HG03575 (cell line): ENCODE measurements around the gene PIGU.
"Not testable (repeated sequence)": the region's sequence is repeated elsewhere in the genome, so short reads cannot be mapped to it uniquely, and the experiment has no call there.

ENCODE experiments used
- ATAC-seq: cut with Tn5 transposase; IDR thresholded peaks from one replicate; pipeline ENCODE4 v1.9.1; 2021; ENCODE audit not compliant: unreplicated experiment, insufficient number of reproducible peaks, low FRiP score; ENCODE audit errors: extremely low read depth

The PIGU gene

DNA sequence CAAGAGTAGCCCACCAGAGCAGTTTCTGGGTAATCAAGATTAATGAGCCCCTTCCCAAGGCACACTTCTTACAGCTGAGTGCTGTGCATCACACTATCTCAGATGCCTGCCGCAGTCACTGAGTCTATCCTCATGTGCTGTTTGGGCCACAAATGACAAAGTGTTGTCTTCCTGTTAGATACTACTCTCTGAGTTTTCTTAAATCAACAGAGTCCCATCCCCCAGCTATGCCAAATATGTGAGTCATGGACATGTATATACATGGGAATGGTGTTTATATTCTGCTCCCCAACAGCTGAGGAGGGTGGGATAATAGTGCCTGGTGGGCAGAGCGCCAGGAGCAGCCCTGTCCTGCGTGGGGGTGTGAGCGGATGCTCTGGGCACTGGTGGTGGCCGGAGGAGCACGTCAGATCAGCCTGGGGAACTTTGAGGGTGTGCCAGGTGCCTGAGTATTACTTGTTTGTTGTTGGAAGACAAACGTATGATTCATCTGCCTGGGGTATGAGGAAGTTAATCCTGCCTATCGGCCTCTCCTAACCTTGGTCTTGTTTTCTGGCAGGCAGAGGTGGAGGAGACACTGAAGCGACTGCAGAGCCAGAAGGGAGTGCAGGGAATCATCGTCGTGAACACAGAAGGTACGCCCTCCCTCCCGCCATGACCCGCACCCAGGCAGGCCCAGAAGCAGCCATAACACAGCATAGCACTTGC is 151.0 kb downstream of the PIGU start:
- no peak for ATAC-seq

DNA sequence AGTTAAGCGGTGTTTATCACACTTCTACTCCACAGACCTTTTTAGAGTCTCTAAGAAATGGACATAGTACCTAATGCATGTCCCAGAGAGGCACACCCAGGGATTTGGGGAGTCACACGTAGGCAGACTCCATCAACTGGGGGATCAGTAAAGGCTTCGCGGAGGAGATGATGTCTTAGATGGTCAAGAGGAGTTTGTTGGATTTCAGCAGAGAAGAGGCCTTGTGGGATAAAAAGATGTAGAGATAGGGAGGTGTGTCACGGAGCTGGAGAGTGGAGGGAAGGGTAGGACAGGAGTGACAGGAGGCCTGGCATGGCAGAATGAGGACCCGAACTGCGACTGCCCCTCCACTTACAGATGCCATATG is 151.6 kb downstream of the PIGU start:
- ATAC-seq: no peak

DNA sequence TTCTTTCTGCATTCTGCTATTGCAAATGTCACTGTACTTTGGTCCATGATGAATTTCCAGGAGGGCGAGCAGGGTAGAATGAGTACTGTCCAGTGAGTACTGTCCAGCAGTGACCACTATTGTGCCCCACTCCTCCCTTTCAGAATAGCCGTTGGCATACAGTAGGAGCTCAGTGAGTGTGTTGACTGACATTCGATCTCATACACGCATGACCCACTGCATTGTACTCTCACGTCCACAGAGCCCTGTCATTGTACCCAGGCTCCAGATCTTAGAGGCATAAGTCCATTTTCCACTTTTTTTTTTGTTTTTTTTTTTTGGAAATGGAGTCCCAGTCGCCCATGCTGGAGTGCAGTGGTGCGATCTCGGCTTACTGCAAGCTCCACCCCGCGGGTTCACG is 152.5 kb downstream of the PIGU start:
- no peak for ATAC-seq

DNA sequence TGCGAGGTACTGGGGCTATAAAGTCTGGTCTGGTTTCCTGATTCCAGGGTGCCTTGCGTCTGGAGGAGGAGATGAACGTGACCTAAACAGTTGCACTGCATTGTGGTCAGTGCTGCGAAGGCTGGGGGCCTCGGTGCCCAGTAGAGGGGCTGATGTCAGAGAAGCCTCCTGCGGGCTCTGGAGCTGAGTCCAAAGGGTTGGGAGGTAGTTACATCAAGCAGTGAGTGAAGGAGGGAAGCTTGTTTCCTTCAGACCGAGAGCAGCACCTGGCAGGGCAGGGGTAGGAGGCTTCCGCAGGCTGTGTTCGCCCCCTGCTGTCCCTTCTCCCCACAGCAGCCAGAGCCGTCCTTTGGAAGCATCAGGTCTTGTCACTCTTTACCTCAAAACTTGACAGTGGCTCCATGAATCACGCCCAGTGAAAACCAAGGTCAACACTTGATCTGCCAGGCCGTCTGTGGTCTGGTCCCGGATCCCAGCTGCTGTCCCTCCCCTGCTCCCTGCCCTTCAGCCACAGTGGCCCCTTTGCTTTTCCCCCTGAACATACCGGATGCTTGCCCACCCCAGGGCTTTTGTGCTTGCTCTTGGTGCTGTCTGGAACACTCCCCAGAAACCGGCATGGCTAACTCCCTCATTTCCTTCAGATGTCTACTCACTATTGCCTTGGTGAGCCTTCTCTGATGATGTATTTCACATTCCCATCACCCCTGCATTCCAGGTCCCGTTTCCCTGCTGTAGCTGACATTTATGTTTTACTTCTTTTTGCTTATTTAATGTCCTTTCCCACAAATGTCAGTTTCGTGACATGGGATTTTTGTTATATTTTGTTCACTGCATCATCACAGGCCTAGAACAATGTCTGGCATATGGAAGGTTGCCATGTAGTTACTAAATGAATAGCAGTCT is 153.7 kb downstream of the PIGU start:
- no peak for ATAC-seq

DNA sequence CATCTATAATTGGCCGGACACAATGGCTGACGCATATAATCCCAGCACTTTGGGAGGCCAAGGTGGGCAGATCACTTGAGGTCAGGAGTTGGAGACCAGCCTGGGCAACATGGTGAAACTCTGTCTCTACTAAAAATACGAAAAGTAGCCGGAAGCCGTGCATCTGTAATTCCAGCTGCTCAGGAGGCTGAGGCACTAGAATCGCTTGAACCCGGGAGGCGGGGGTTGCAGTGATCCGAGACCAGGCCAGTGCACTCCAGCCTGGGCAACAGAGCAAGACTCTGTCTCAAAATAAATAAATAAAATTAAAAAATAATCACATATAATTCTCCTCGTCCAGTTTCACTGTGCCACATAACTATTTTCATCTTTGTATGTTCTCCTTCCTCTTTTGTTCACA is 157.1 kb downstream of the PIGU start:
- ATAC-seq: not testable (repeated sequence)

DNA sequence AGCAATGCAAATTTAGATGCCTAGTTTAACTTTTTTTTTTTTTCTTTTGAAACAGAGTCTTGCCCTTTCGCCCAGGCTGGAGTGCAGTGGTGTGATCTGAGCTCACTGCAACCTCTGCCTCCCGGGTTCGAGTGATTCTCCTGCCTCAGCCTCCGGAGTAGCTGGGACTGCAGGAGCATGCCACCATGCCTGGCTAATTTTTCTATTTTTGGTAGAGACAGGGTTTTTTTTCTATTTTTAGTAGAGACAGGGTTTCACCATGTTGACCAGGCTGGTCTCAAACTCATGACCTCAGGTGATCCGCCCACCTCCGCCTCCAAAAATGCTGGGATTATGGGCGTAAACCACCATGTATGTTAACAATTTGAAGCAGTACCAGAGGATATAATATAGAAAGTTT is 158.0 kb downstream of the PIGU start:
- not testable (repeated sequence) for ATAC-seq

DNA sequence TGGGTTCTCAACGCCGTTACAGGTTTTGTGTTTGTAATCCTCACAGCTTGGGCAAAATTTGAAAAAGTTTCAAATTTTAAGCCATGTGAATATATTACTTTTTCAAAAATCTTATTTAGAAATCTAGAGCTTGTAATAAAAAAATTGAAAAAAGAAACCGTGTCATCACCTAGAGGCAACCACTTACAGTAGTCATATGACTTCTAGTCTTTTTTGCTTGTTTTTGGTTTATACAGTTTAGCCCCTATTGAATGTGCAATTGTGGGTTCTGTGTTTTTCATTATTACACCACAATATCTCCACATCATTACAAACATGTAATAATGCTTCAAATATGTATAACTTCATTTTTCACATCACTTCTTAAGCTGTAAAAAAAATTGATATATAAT is 159.8 kb downstream of the PIGU start:
- ATAC-seq: no peak

DNA sequence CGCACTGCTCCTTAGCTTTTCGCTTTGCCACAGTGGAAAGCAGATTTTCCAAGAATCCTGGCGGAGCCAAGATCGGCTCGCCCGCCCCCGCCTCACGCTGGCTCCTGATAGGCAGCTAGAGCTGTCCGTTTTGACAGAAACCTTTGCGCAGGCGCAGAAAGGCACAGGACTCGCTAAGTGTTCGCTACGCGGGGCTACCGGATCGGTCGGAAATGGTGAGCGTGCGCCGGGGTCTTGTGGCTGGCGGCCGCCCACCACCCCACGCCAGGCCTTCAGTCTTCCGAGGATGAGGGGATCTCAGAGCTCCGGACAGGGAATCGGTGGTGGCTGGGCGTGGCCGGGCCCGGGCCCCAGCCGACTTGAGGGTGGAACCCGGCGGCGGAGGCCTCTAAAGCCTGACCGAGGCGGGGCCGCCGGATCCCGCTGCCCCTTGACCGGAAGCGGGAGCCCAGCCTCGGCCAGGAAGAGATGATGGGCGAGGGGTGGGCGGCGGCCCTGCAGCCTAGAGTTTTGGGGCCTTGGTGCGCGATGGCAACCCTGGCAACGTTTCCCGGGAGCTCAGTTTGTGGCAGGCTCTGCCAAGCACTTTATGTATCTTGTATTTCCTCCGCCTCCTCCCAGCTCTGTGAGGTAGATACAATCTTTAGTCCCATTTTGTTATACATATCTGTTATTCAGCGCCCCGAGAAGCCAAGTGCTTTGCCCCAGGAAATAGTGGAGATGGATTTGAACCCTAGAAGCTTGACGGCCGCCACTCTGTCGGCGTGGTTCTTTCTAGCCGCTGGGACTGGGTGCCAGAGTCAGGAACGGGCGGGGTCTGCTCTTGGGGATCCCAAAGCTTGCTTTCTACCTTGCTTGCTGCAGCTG is 160.4 kb downstream of the PIGU start, which contains the start of gene DYNLRB1:
DYNLRB1 (plus strand) TSS at position 176 of the 867 bp plus-strand sequence; CDS start at position 213, 37 bp downstream.
- no peak for ATAC-seq

DNA sequence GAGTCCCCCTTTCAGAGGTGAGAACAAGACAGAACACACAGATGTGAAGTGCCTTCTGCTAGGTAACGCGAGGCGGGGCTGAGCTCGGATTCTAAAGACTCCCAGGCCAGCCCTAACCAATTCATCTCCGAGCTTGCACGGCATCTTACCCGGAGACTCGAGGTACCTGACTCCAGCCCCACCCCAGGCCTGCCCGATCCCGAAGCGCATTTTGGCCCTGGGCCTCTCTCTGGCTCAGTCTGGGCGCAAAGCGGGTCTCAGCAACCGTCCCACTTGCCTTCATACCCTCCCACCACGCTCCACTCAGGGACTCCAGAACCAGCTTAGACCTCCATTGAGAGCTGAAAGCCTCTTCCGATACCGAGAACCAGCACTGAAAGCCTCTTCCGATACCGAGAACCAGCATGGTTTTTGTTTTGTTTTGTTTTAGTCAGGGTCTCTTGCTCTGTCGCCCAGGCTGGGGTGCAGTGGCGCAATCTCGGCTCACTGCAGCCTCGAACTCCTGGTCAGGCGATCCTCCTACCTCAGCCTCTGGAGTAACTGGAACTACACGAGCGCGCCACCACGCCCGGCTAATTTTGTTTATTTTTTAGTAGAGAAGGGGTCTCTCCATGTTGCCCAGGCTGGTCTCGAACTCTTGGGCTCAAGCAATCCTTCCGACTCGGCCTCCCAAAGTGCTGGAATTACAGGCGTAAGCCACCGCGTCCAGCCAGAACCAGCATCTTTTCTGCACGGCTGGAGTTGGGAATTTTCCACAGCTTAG is 161.2 kb downstream of the PIGU start:
- no peak for ATAC-seq

DNA sequence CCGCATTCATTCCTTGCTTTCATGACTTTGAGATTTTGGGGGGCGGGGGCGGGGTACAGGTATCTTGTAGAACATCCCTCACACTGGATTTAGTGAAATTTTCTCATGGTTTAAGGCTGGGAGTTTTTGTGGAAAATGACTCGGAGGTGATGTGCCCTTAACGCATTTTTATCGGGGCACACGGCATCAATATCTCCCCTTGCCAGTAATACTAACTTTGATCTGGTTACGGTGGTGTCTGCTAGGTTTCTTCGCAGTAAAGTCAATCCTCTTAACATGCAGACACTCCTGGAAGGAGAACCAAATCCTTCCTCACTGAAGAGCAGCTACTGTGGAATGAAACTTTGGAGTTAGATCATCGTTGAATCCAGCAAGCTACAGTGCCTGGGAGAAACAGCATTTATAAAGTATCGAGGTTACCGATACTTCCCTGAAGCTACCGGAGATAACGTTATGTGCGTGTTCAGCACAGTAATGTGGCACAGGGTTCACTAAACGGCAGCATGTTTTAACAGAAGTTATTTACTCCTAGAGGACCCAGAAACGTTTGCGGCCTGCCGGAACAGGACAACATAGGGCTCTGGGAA is 161.9 kb downstream of the PIGU start:
- ATAC-seq: no peak

DNA sequence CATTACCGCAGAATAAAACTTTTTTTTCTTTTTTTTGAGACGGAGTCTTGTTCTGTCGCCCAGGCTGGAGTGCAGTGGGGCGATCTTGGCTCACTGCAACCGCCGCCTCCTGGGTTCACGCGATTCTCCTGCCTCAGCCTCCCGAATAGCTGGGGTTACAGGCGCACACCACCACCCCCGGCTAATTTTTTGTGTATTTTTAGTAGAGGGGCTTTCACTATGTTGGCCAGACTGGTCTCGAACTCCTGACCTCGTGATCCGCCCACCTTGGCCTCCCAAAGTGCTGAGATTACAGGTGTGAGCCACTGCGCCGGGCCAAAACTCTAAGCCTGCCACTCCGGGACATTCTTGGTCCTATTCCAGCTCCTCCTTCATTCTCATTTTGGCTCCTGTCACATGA is 162.9 kb downstream of the PIGU start:
- not testable (repeated sequence) for ATAC-seq

DNA sequence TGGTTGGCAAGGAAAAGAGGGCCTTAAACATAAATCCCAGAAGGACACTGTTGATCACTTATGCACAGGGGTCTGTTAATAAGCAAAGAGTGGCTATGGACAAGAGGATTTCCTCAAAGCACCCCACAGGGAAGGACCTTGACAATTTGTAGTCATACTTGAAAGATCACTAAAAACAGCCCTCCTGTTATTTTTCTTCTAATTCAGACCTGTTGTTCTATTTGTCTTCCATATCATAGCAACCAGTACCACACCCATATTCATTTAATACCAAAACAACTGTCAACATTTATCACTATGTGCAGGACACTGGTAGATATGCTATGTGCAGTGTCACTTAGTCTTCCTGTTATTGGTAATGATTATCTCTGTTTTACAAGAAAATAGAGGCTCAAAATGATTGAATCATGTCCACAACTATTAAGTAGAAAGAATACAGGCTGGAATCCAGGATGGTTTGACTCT is 163.9 kb downstream of the PIGU start:
- ATAC-seq: no peak

DNA sequence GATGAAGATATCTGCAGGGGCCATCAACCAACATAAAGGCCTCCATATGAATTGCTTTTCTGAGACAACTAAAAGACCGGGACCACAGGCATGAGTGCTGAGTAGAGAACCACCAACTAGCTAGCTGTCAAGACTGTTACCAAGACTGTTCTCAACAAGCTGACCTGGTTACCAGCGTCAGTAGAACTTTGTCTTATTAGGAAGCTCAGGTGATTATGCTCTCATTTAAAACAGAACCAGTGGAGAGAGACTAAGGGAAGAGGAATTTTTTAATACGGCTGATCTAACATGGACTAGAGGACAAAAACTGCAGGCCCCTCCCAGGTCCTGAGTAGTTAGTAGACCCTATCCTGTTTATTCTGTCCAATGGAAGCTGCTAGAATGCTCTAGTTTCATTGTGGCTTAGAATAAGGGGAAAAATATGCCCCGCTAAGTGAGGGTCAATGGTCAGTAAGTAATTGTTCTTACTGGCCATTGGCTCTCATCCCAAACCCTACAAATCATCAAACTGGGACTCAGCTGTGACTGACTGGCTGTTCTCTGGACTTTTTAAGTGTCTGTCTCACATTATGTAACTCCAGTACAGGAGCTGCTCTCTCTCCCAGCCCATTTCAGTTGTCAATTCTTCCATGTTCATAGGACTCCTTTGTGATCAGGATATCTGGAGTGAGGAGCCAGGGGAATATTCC is 164.5 kb downstream of the PIGU start:
- ATAC-seq: no peak

DNA sequence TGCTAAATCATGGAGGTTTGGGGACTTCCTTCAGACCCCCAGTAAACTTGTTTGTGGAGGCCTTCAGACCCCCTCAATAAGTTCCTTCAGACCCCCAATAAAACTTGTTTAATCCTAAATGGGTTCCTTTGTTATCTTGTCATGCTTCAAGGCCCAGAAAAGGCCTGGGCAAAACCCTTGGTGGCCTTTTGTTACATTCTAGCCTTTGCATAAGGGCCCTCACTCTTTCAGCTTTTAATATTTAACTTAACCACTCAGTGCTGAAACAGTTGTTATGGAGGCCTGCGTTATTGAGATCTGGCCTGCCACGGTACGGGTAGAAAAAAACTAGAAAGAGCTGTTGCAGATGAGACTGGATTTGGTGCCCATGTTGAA is 165.0 kb downstream of the PIGU start:
- no peak for ATAC-seq

DNA sequence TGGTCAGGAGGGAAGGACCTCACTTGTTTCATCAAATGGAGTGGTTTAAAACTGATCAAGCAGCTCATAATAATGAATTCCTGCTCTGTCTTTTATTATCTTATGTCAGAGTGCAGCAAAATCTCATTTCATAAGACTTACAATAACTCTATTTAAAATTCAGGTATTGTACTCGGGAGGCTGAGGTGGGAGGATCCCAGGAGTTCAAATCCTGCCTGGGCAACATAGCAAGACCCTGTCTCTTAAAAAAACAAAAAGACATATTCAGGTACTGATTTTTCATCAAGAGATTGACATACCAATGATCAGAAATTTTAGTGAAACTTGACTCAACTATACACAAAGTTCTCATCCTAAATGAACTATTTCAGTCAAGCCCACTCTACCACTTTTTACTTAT is 166.3 kb downstream of the PIGU start:
- no peak for ATAC-seq
